VCaP (cell line): ENCODE data around the gene CDH6.
A peak's percentile ranks its signal among the peaks of the same experiment; 100 is the strongest.

Source experiments
- H3K27ac ChIP-seq: fragments of 450-650 bp; 2 replicates; pipeline ENCODE4 v1.5.1; 2017
- TF ChIP-seq, protein P1 (sequence below): fragments of 450-650 bp; conservative IDR thresholded peaks from 2 replicates; pipeline ENCODE4 v1.5.1; 2017; ENCODE audit warnings: mild to moderate bottlenecking, moderate library complexity

CDH6 gene

DNA sequence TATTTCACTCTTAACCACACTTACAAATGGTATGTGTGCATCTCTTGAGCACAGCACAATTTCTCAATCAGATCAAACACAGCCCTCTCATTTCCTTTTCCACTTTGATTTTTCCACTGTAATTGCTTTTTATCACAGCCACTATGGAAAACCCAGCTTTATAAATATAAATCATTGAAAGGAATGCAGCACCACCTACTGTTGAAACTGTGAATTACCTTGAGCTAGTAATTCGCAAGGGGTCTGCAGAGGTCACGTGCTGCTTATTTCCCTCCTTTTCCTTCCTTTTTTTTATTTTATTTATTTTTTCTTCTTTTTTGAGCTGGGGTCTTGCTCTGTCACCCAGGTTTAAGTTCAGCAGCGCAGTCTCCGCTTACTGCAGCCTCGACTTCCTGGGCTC, 76.9 kb downstream of the CDH6 start:
- no peak overlapping the region for H3K27ac ChIP-seq
- TF ChIP-seq, protein P1, sequence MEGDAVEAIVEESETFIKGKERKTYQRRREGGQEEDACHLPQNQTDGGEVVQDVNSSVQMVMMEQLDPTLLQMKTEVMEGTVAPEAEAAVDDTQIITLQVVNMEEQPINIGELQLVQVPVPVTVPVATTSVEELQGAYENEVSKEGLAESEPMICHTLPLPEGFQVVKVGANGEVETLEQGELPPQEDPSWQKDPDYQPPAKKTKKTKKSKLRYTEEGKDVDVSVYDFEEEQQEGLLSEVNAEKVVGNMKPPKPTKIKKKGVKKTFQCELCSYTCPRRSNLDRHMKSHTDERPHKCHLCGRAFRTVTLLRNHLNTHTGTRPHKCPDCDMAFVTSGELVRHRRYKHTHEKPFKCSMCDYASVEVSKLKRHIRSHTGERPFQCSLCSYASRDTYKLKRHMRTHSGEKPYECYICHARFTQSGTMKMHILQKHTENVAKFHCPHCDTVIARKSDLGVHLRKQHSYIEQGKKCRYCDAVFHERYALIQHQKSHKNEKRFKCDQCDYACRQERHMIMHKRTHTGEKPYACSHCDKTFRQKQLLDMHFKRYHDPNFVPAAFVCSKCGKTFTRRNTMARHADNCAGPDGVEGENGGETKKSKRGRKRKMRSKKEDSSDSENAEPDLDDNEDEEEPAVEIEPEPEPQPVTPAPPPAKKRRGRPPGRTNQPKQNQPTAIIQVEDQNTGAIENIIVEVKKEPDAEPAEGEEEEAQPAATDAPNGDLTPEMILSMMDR: peak; percentile 36; the same call in 1 of the 2 replicates

DNA sequence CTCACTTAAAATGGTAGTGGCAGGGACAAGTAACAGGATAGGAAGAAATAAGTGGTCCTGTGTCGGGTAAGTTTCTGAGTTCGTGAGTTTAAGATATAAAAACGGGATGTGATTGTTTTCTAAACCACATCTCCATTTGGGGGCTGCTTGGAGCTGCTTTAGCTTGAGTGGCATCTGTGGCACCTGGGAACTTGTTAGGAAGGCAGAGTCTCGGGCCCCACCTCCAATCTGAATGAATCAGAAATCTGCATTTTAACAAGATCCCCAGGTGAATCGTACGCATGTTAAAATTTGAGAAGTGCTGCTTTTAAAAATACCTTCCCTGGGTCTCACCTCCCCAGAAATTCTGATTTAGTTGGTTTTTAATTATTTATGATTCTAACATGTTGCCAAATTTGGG, 78.1 kb downstream of the CDH6 start:
- TF ChIP-seq, protein P1: no peak
- H3K27ac ChIP-seq: no peak overlapping the region

- TF ChIP-seq, protein P1: no peak
- H3K27ac ChIP-seq: no peak overlapping the region
Measured at GRCh38 chr5:31273161-31273560, 79.7 kb downstream of the CDH6 start.

GRCh38 chr5:31273631-31274378, 80.3 kb downstream of the CDH6 start:
- no peak overlapping the region for H3K27ac ChIP-seq
- TF ChIP-seq, protein P1: no peak

DNA sequence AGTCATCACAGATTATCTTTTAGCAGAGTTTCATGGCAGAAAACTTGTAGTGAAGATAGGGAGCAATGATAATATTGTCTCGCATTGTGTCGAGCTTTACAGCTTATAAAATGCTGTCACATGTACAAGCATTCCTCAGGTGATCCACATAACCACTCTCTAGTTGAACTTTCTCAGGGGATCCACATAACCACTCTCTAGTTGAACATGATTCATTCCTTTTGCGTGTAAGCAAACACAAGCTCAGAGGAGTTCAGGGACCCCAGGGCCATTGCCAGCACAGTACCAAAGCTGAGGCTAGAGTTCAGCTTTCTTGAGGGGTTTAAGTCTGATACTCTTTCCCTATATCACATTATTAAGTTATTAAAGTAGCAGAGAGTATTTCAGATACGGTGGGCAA, 86.7 kb downstream of the CDH6 start:
- TF ChIP-seq, protein P1: no peak
- no peak overlapping the region for H3K27ac ChIP-seq

DNA sequence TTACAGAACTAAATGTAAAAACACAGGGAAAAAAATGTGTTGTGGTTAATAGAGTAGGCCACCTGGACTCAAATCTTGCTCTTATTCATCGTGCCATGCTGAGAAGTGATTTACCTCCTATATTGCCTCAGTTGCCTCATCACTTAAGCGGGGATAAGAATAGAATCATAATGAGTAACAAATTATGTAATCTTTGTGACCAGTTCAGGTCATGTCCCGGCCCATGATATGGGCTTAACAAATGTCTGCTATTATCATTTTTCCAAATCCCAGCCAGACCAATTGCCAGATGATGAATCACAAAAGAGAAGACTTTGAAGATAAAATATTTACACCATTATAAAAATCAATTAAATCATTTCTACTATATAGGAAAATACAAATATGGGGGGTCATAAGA, 89.8 kb downstream of the CDH6 start:
- TF ChIP-seq, protein P1: no peak
- H3K27ac ChIP-seq: no peak overlapping the region

DNA sequence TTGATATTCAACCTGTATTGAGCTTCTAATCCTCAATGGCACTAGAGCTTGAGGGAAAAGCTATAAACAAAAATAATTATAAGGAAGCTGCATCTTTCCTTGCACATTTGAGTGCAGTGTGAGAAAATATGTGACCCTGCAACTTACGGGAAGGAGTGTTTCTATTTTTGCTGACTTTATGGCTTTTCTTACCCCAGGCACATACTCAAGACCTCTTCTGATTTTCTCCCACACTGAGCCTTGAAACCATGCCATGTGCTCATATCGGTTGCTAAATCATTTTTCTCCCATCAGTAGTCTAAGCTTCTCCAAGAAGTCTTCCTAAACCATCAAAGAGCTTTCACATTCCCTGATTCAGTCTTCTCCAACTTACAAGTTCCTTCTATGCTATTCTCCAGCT, 91.5 kb downstream of the CDH6 start:
- TF ChIP-seq, protein P1: no peak

More for the DNA sequence above, 91.5 kb downstream of the CDH6 start:
- H3K27ac ChIP-seq: no peak overlapping the region
